ENCODE results near the gene STK11IP. TPM values are rescaled to one million over a fixed set of nuclear protein-coding genes. Genes with fewer than 3 reads are reported as not detected.
A peak's percentile ranks its signal among the peaks of the same experiment; 100 is the strongest.

STK11IP gene
- total and polyA plus RNA-seq, 2 of the 13 experiments (the other 11 are each of a cell fraction or from before 2014, with no cell fraction given): 12.8 to 24.0 TPM

DNA sequence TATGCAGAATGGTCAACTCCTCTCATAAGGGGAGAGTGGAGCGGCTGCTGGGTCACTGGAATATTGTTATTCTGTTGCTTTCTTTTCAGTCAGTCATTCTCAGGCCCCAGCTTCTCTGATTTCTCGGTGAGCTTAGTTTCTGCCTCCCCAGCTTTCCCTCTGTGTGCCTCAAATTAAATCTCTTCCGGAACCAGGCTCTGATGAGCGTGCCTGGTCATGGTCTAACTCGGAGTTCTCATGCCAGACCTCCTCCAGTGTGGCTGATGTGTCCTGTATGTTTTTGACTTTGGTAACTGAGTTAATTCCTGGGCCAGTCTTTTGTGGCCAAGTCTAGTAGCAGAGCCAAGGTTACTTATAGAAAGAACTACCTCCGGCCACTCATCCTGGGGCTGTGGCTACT, 4.9 kb upstream of the STK11IP start:
- H3K79me2 ChIP-seq (ENCODE audit: insufficient read depth, low read length): no peaks in the 10 kb centered on the region
- no peaks in the 10 kb centered on the region for H3K9me3 ChIP-seq (ENCODE audit: low read length)
- H3K4me2 ChIP-seq (ENCODE audit: low read depth, low read length): no peak overlapping the region; the same call in 1 of the 2 replicates
- H3K4me1 ChIP-seq (ENCODE audit: insufficient read depth, low read length): peaks cover 60% of the 10 kb centered on the region
- WGBS (ENCODE audit: low lambda C conversion rate): 75% methylated on average over 6 of the region's 6 CpGs
- H3K9ac ChIP-seq (ENCODE audit: insufficient read depth, low read depth, low read length): no peak overlapping the region
- in situ Hi-C loops (cut with HindIII; ENCODE audit: extremely low pct_ligation_motif_present, low pct_unique_long_range_greater_than_20kb): no loop called here
- no peak for DNase-seq (ENCODE audit: low spot score)
- no TSS peak for BruUV-seq (replicated peaks)
- intact Hi-C loops (cut with micrococcal nuclease; ENCODE audit: unreplicated experiment): no loop called here
- TF ChIP-seq, protein P1, sequence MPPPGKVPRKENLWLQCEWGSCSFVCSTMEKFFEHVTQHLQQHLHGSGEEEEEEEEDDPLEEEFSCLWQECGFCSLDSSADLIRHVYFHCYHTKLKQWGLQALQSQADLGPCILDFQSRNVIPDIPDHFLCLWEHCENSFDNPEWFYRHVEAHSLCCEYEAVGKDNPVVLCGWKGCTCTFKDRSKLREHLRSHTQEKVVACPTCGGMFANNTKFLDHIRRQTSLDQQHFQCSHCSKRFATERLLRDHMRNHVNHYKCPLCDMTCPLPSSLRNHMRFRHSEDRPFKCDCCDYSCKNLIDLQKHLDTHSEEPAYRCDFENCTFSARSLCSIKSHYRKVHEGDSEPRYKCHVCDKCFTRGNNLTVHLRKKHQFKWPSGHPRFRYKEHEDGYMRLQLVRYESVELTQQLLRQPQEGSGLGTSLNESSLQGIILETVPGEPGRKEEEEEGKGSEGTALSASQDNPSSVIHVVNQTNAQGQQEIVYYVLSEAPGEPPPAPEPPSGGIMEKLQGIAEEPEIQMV (CRISPR knock-in tag; IDR thresholded peaks at IDR 0.05; ENCODE audit: low read depth): no peak
- TF ChIP-seq PCBP2 (optimal IDR thresholded peaks at IDR 0.05; ENCODE audit: low read depth, low read length, poor library complexity, severe bottlenecking): no peak
- no peak for TF ChIP-seq ZIK1 (CRISPR knock-in tag; IDR thresholded peaks at IDR 0.05; ENCODE audit: borderline replicate concordance, low read depth)
- TF ChIP-seq, protein P2, sequence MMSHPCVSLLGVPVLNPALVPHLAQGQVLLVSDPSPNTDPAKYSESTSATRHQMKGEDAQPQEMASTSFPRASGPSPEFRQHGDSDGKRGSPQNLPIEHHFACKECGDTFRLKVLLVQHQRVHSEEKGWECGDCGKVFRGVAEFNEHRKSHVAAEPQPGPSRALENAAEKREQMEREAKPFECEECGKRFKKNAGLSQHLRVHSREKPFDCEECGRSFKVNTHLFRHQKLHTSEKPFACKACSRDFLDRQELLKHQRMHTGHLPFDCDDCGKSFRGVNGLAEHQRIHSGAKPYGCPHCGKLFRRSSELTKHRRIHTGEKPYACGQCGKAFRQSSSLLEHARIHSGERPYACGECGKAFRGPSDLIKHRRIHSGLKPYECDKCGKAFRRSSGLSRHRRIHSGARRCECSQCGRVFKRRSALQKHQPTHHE (CRISPR knock-in tag; IDR thresholded peaks at IDR 0.05; ENCODE audit: borderline replicate concordance): no peak
- TF ChIP-seq ZFP1 (CRISPR knock-in tag; IDR thresholded peaks at IDR 0.05): no peak
- no peak overlapping the region for H3K27ac ChIP-seq (ENCODE audit: extremely low read length, insufficient read depth, low read length)
- ChIA-PET POLR2A (interaction anchor here (1.2 kb wide), 1 partner anchor 21 kb away, joined by 3 read pairs; the partner anchor contains the start of gene OBSL1), CTCF (ENCODE audit: low intra/inter-chr PET ratio, low total read pairs) (no interaction called here)
- no peak for ATAC-seq
- peak overlapping the region; percentile 31 for H2AFZ ChIP-seq (ENCODE audit: low read length)
- H3K4me3 ChIP-seq (replicated peaks in 1 of 3; ENCODE audit: insufficient read depth in 1 of 3, low read depth in 2 of 3, low read length in 3 of 3): no peak overlapping the region
- no peaks in the 10 kb centered on the region for H4K20me1 ChIP-seq (ENCODE audit: insufficient read depth, low read length)
- FAIRE-seq: no peak
- H3K36me3 ChIP-seq (replicated peaks in 1 of 2; ENCODE audit: control insufficient read depth in 1 of 2, insufficient read depth in 2 of 2, low read length in 2 of 2): no peaks in the 10 kb centered on the region
- no peaks in the 10 kb centered on the region; a peak in 1 of 5 replicates for H3K27me3 ChIP-seq (ENCODE audit: control insufficient read depth in 1 of 2, insufficient read depth in 2 of 2, low read length in 2 of 2)

DNA sequence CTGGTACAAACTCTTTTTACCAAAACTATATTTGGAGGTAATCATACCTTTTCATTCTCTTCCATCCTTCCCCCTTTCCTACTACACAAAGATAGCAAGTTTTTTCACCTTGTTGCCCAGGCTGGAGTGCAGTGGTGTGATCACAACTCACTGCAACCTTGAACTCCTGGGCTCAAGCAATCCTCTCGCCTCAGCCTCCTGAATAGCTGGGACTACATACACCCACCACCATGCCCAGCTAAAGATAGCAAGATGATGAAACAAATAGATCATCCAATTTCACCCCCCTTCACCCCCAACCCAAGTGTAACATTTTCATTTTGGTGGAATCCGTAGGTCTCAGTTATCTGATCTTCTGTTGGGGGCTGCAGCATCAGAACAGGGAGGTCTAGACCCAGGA, 4.5 kb upstream of the STK11IP start:
- in situ Hi-C loops (cut with HindIII; ENCODE audit: extremely low pct_ligation_motif_present, low pct_unique_long_range_greater_than_20kb): no loop called here

More for the DNA sequence above, 4.5 kb upstream of the STK11IP start:
- ChIA-PET POLR2A (interaction anchor here (1.2 kb wide), 1 partner anchor 22 kb away, joined by 3 read pairs; the partner anchor contains the start of gene OBSL1), CTCF (ENCODE audit: low intra/inter-chr PET ratio, low total read pairs) (no interaction called here)
- DNase-seq (ENCODE audit: low spot score) (no peak), FAIRE-seq (no peak), ATAC-seq (no peak)
- peaks cover 60% of the 10 kb centered on the region for H3K4me1 ChIP-seq (ENCODE audit: insufficient read depth, low read length)
- H4K20me1 ChIP-seq (ENCODE audit: insufficient read depth, low read length): no peaks in the 10 kb centered on the region
- BruUV-seq (replicated peaks): no TSS peak
- no peaks in the 10 kb centered on the region for H3K9me3 ChIP-seq (ENCODE audit: low read length)
- H3K36me3 ChIP-seq (replicated peaks in 1 of 2; ENCODE audit: control insufficient read depth in 1 of 2, insufficient read depth in 2 of 2, low read length in 2 of 2): no peaks in the 10 kb centered on the region
- H3K27ac ChIP-seq (ENCODE audit: extremely low read length, insufficient read depth, low read length): no peak overlapping the region
- no peak overlapping the region for H2AFZ ChIP-seq (ENCODE audit: low read length)
- no peaks in the 10 kb centered on the region; a peak in 1 of 5 replicates for H3K27me3 ChIP-seq (ENCODE audit: control insufficient read depth in 1 of 2, insufficient read depth in 2 of 2, low read length in 2 of 2)
- no peak overlapping the region for H3K4me2 ChIP-seq (ENCODE audit: low read depth, low read length)
- H3K9ac ChIP-seq (ENCODE audit: insufficient read depth, low read depth, low read length): no peak overlapping the region
- WGBS (ENCODE audit: low lambda C conversion rate): 46% methylated on average over 2 of the region's 2 CpGs
- TF ChIP-seq ZFP62 (CRISPR knock-in tag; IDR thresholded peaks at IDR 0.05): no peak
- TF ChIP-seq, protein P3, sequence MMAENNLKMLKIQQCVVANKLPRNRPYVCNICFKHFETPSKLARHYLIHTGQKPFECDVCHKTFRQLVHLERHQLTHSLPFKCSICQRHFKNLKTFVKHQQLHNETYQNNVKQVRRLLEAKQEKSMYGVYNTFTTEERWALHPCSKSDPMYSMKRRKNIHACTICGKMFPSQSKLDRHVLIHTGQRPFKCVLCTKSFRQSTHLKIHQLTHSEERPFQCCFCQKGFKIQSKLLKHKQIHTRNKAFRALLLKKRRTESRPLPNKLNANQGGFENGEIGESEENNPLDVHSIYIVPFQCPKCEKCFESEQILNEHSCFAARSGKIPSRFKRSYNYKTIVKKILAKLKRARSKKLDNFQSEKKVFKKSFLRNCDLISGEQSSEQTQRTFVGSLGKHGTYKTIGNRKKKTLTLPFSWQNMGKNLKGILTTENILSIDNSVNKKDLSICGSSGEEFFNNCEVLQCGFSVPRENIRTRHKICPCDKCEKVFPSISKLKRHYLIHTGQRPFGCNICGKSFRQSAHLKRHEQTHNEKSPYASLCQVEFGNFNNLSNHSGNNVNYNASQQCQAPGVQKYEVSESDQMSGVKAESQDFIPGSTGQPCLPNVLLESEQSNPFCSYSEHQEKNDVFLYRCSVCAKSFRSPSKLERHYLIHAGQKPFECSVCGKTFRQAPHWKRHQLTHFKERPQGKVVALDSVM (CRISPR knock-in tag; IDR thresholded peaks at IDR 0.05): peak; percentile 88
- TF ChIP-seq ZMYM3 (CRISPR knock-in tag; IDR thresholded peaks at IDR 0.05): peak; percentile 64
- TF ChIP-seq HNF4A (CRISPR knock-in tag; IDR thresholded peaks at IDR 0.05): 0 out of 2 replicates have a peak, but pooled peaks have one; percentile 12
- TF ChIP-seq ZNF558 (CRISPR knock-in tag; IDR thresholded peaks at IDR 0.05; ENCODE audit: borderline replicate concordance): no peak
- H3K4me3 ChIP-seq (replicated peaks in 1 of 3; ENCODE audit: insufficient read depth in 1 of 3, low read depth in 2 of 3, low read length in 3 of 3): no peak overlapping the region
- intact Hi-C loops (cut with micrococcal nuclease; ENCODE audit: unreplicated experiment): no loop called here
- no peaks in the 10 kb centered on the region for H3K79me2 ChIP-seq (ENCODE audit: insufficient read depth, low read length)

Data from HepG2 (cell line).